Midbrain (tissue), 1 donor: ENCODE results near the gene SRSF9.
"Not testable (repeated sequence)": the region's sequence is repeated elsewhere in the genome, so short reads cannot be mapped to it uniquely, and the experiment has no call there.

Experiments used
- DNase-seq: peaks from one replicate; lab custom pipeline; 2025; lab: John Stamatoyannopoulos, UW

The SRSF9 gene

GRCh38 chr12:120447992-120448391, 21.6 kb downstream of the SRSF9 start:
- DNase-seq: no peak

- DNase-seq: not testable (repeated sequence)
Measured at GRCh38 chr12:120446844-120447178, 22.7 kb downstream of the SRSF9 start.

GRCh38 chr12:120445911-120446843, 23.4 kb downstream of the SRSF9 start, which contains the start of the genes GATC and TRIAP1:
Gene GATC (plus strand): TSS chr12:120446444. CDS start chr12:120446481, 37 bp downstream.
Gene TRIAP1 (minus strand): TSS chr12:120446384. CDS start chr12:120446372, 12 bp downstream.
- DNase-seq: peak; percentile 90

- DNase-seq: no peak
Measured at GRCh38 chr12:120444676-120445075, 24.9 kb downstream of the SRSF9 start.

- peak; percentile 44 for DNase-seq
Measured at GRCh38 chr12:120439646-120440247, 29.8 kb downstream of the SRSF9 start.

GRCh38 chr12:120438495-120439198, 30.9 kb downstream of the SRSF9 start:
- no peak for DNase-seq

GRCh38 chr12:120437735-120438494, 31.6 kb downstream of the SRSF9 start, which contains the start of gene COX6A1:
Gene COX6A1 (plus strand): TSS chr12:120438113. CDS start chr12:120438127, 14 bp downstream.
- DNase-seq: peak; percentile 94

GRCh38 chr12:120432772-120433525, 36.6 kb downstream of the SRSF9 start:
- DNase-seq: no peak

GRCh38 chr12:120429368-120429767, 40.2 kb downstream of the SRSF9 start:
- DNase-seq: no peak

GRCh38 chr12:120428597-120429229, 40.8 kb downstream of the SRSF9 start:
- DNase-seq: no peak

- no peak for DNase-seq
Measured at GRCh38 chr12:120425797-120426196, 43.8 kb downstream of the SRSF9 start.

GRCh38 chr12:120422892-120423456, 46.6 kb downstream of the SRSF9 start:
- DNase-seq: no peak

GRCh38 chr12:120421701-120422100, 47.8 kb downstream of the SRSF9 start:
- DNase-seq: no peak

GRCh38 chr12:120417917-120418580, 51.5 kb downstream of the SRSF9 start:
- no peak for DNase-seq

- DNase-seq: no peak
Measured at GRCh38 chr12:120416490-120417216, 52.9 kb downstream of the SRSF9 start.

- DNase-seq: peak; percentile 66
Measured at GRCh38 chr12:120413901-120414695, 55.5 kb downstream of the SRSF9 start.

- no peak for DNase-seq
Measured at GRCh38 chr12:120412421-120412820, 57.1 kb downstream of the SRSF9 start.
